Adipocyte (in vitro differentiated cells): ENCODE results near the gene ADCY6.

Source experiments
- DNase-seq: peaks from one replicate; pipeline ENCODE4 v3.0.0-alpha.2; 2015; ENCODE audit warnings: low read depth
- H3K27me3 ChIP-seq: replicated peaks from 2 replicates; pipeline ENCODE4 v1.7.0; 2013; ENCODE audit warnings: mild to moderate bottlenecking, low read length, moderate library complexity; ENCODE audit not compliant: control insufficient read depth, insufficient read depth
- H3K36me3 ChIP-seq: 2 replicates; pipeline ENCODE4 v1.7.0; 2013; ENCODE audit warnings: low read length, mild to moderate bottlenecking, moderate library complexity; ENCODE audit not compliant: control insufficient read depth, insufficient read depth, severe bottlenecking
- H3K4me1 ChIP-seq: 2 replicates; pipeline ENCODE4 v1.7.0; 2013; ENCODE audit warnings: mild to moderate bottlenecking, low read length, moderate library complexity; ENCODE audit not compliant: control insufficient read depth, insufficient read depth
- H3K4me3 ChIP-seq: 2 replicates; pipeline ENCODE4 v1.7.0; 2013; ENCODE audit warnings: mild to moderate bottlenecking, low read length, moderate library complexity
- H3K9ac ChIP-seq: 2 replicates; pipeline ENCODE4 v1.7.0; 2013; ENCODE audit warnings: mild to moderate bottlenecking, low read length, moderate library complexity
- H3K9me3 ChIP-seq: 2 replicates; pipeline ENCODE4 v1.7.0; 2013; ENCODE audit warnings: mild to moderate bottlenecking, low read length, moderate library complexity; ENCODE audit not compliant: control insufficient read depth

ADCY6 gene

DNA sequence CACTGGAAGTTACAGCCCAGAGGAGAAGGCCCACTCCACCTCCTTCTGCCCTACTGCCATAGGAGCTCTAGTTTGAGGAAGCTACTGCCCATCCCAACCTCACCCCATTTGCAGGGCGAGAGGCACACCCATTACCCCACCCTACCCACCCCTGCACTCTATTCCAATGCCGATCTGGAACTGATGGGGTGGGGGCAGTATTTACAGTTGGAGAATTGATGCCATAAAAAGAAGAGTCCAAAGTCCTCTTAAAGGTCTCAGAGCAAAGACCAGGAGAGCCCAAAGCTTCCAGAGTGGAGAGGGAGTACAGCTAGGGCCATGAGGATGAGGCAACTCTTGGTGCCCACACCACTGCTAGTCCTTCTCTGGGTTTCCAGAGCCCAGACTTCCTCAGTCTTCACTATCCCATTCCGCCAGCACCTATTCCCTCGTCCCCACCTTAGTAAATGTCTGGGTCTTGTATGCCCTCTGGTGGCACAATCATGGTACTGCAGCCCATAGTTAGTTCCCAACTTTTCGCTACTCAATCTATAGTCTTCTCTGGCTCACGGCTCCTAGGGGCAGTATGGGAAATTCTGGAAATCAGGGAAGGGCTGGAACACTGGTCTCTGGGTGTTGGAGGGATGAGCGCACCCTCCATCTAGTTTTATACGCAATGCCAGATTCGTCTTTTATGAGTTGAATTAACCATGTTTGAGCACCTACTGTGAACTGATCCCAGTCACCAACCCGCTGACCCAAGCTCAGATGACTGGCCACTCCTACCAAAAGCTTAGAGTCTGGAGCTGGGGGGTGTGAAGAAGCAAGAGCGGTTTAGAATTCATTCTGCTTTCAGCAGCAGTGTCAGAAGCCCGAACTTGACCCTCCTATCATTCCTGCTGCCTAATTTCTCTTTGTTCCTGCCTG lies 6.9 kb upstream of the ADCY6 start:
- H3K4me3 ChIP-seq: no peak overlapping the region
- DNase-seq: peak; percentile 91

DNA sequence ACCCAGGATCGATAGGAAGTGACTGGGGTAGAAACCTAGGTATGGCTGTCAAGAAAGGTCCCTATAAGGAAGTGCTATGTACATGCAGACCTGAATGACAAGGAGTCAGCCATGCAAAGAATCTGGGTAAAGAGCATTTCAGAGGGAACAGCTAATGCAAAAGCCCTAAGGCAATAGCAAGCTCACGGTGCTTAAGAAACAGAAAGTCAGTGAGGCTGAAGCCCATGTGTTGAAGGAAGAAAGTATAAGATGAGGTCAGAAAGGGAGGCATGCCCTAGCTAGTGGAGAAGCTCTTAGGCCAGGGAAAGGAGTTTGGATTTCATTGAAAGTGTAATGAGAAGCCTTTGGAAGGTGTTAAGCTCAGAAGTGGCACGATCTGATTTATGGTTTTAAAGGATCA lies 6.0 kb upstream of the ADCY6 start:
- no peak overlapping the region for H3K4me3 ChIP-seq
- H3K4me1 ChIP-seq: no peaks in the 10 kb centered on the region
- H3K36me3 ChIP-seq: no peaks in the 10 kb centered on the region
- DNase-seq: peak; percentile 93
- no peaks in the 10 kb centered on the region for H3K27me3 ChIP-seq
- H3K9ac ChIP-seq: no peak overlapping the region
- no peaks in the 10 kb centered on the region for H3K9me3 ChIP-seq

More for the DNA sequence above, 6.9 kb upstream of the ADCY6 start:
- Histone ChIP-seq H3K27me3 (no peaks in the 10 kb centered on the region), H3K9ac (no peak overlapping the region), H3K36me3 (no peaks in the 10 kb centered on the region), H3K4me1 (no peaks in the 10 kb centered on the region), H3K9me3 (no peaks in the 10 kb centered on the region)

DNA sequence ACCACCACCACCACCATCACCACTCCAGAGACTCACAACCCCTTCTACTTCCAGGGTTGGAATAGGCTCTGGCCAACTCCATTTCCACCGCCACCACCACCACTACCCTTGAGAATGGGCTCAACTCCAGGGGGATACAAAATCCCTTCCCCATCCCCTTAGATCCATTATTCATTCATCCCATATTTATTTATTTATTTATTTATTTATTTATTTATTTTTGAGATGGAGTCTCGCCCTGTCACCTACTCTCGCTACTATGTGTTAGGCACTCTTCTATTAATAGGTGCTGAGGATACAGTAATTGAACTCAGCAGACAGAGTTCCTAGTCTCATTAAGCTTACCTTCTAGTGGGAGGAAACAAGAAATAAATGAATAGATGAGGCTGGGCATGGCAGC lies 4.8 kb upstream of the ADCY6 start:
- H3K4me1 ChIP-seq: no peaks in the 10 kb centered on the region
- H3K27me3 ChIP-seq: no peaks in the 10 kb centered on the region
- H3K36me3 ChIP-seq: no peaks in the 10 kb centered on the region
- DNase-seq: no peak
- H3K9ac ChIP-seq: no peak overlapping the region
- H3K4me3 ChIP-seq: no peak overlapping the region
- H3K9me3 ChIP-seq: no peaks in the 10 kb centered on the region

DNA sequence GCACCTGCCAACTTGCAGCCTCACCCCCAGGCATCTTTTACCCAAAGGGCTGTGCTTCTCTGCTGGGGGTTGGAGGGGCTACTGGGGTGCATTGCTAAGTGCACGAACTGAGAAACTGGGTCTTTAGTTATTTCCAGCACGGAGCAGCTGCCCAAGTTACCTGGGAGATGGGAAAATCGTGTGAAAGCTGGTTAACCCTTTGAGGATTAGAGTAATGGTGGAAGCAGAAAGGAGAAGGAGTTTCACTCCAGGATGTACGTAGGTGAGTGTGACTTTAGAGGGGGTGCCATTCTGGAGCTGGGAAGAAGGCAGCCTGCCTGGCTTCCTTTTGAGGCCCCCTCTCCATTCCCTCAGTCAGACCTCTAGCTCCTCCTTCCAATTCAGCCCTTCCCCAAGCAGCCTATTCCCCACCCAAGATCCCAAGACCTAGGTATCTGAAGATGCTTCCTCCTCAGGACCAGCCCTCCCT lies 1.0 kb upstream of the ADCY6 start:
- H3K27me3 ChIP-seq: no peaks in the 10 kb centered on the region
- no peaks in the 10 kb centered on the region for H3K36me3 ChIP-seq
- DNase-seq: no peak
- H3K4me3 ChIP-seq: no peak overlapping the region
- peaks cover 17% of the 10 kb centered on the region for H3K4me1 ChIP-seq
- H3K9me3 ChIP-seq: no peaks in the 10 kb centered on the region
- no peak overlapping the region for H3K9ac ChIP-seq

DNA sequence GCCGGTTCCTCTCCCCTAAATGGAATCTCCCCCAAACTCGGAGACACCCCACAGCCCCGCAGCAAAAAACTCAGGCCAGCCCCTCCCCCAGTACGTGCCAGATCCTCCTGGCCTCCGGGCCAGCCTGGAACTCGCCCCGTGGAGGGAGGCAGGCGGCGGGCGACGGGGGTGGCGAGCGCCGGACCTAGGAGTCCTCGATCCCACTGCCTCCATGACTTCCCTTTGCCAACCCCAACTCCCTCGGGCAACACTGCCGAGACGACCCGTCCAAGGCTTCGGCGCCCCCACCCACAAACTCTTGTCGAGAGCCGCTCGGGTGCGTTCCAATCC lies 400 bp downstream of the ADCY6 start:
- Histone ChIP-seq H3K4me3 (peak overlapping the region; percentile 96), H3K9me3 (no peaks in the 10 kb centered on the region), H3K9ac (peak overlapping the region; percentile 94), H3K36me3 (no peaks in the 10 kb centered on the region), H3K4me1 (peaks cover 17% of the 10 kb centered on the region), H3K27me3 (no peaks in the 10 kb centered on the region)
- peak; percentile 46 for DNase-seq

DNA sequence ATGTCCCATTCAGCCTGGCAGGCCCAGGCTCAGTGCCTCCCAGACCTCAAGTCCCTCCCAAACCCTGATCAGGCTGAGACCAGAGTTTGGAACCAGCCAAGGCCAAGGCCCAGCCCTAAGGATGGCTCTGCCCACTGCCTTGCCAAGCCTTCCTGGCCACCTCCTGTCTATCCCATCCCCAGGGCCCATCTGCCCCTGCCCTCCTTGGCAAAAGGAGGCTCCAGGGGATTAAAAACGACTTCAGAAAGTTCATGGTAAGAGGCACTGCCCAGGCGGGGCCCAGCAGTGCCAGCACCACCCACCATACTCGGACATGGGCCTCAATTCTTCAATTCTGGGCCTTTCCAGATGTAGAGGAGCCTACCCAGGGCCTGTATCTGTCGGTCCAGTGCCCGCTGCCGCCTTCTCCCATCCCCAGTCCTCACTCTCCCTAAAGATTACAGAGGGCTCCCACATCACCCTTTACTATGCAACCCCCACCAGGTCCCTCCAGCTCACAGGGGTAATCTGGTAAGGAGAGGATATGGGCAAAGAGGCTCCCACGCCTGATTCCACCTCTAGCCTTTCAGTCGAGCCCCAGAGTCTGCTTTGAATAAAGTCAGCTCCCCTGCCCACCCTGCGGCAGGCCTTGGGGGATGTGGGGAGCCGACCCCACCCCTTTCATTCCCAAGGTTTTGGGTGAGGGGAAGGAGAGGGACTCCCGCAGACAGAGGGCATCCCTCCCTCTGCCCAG lies 932 bp downstream of the ADCY6 start:
- no peaks in the 10 kb centered on the region for H3K36me3 ChIP-seq
- peak; percentile 47 for DNase-seq
- peaks cover 17% of the 10 kb centered on the region for H3K4me1 ChIP-seq
- no peaks in the 10 kb centered on the region for H3K27me3 ChIP-seq
- peak overlapping the region; percentile 94 for H3K9ac ChIP-seq
- H3K4me3 ChIP-seq: peak overlapping the region; percentile 96
- no peaks in the 10 kb centered on the region for H3K9me3 ChIP-seq

DNA sequence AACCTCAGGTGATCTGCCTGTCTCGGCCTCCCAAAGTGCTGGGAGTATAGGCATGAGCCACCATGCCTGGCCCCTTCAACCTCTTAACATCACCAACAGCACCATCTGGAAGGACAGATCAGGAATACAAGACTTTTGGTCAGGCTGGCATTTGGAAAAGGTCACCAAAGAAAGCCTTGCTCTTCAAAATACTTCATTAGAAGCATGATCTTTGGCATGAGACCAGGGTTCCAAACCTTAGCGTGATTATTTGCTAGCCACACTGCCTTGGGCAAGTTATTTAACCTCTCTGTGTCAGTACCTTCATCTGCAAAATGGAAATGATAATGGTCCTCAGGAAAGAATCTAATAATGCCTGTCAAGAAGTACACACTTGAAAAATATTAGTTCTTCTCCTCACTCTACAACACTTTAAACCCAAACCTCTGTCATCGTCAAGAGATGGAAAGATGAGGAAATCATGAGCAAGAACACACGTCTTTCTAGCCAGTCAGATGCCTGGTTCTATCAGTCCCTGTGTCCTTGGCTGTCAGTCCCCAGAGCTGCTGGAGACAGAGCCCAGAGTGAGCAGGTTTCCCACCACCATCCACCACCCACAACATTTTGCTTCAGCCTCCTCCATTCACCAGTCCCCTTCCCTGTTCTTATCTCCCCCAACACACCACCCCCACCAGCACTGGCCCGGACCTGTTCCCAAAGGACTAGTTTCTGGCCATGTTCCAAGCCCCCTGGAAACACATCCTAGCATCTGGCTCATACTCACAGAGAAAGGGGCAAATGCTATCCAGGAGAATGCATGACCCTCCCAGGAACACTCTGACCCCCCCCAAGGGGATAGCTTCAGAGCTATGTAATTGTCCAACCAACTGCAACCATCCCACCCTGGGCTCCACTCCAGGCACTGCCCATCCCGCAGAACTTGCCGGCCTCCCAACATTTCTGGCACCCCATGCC lies 2.0 kb downstream of the ADCY6 start:
- Histone ChIP-seq H3K27me3 (no peaks in the 10 kb centered on the region), H3K4me1 (peaks cover 17% of the 10 kb centered on the region), H3K4me3 (peak overlapping the region; percentile 96), H3K9ac (peak overlapping the region; percentile 94), H3K36me3 (peaks cover 4% of the 10 kb centered on the region), H3K9me3 (no peaks in the 10 kb centered on the region)
- peak; percentile 24 for DNase-seq

DNA sequence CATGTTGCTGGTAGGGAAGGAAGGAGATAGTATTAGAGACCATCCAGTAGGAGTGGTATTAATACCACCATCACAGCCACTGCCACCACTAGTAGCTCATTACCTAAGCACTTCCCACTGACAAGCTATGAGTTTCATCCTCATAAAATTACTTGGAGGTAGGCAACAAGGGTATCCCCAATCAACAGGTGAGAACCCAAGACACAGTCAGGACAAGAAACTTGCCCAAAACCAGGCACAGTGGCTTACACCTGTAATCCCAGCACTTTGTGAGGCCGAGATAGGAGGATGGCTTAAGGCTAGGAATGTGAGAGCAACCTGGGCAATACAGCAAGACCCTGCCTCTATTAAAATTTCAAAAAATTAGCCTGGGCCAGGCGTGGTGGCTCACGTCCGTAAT lies 5.5 kb downstream of the ADCY6 start:
- DNase-seq: no peak
- Histone ChIP-seq H3K4me3 (no peak overlapping the region), H3K9ac (no peak overlapping the region), H3K4me1 (peaks cover 34% of the 10 kb centered on the region), H3K27me3 (no peaks in the 10 kb centered on the region), H3K9me3 (no peaks in the 10 kb centered on the region), H3K36me3 (peaks cover 5% of the 10 kb centered on the region)

DNA sequence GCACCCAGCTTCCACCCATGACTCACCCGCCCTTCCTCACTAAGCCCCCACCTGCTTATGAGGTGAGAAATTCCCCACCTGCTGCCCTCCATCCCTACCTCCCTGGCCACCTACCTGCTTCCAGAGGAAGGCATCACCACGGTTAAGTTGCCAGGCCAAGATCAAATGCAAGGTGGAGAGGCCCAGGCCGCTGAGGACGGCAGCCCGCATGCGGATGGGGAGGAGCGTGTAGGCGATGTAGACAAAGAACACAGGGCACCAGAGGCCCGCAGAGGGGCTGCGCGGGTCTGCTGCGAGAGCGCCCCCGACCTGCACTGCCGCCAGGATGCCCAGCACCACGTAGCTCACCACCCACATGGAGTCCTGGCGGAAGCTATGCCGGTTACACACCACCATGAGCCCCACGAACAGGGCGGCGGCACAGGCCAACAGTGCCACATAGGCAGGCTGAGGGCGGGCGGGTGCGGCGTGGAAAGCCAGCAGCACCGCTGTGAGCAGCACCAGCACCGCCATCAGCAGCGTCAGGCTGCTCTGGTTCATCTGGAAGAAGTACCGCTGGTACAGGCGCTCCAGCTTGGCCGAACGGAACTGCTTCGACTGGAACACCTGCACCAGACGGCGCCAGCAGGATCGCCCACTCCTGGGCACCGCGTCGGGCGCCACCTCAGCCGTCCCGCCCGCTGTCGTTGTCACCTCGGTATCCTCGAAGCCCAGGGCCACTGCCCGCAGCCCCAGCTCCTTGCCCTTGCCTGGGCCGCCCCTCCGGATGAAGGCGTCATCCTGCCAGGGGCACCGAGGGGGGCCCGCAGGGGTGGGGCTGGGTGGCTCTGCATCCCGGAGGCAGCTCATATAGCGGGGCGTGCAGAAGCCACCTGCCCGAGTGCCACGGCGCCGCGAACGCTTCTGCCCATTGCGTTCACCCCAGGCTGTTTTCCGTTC lies 6.2 kb downstream of the ADCY6 start:
- Histone ChIP-seq H3K27me3 (no peaks in the 10 kb centered on the region), H3K4me1 (peaks cover 30% of the 10 kb centered on the region), H3K4me3 (no peak overlapping the region), H3K9me3 (no peaks in the 10 kb centered on the region), H3K9ac (no peak overlapping the region), H3K36me3 (peaks cover 12% of the 10 kb centered on the region)
- DNase-seq: no peak

DNA sequence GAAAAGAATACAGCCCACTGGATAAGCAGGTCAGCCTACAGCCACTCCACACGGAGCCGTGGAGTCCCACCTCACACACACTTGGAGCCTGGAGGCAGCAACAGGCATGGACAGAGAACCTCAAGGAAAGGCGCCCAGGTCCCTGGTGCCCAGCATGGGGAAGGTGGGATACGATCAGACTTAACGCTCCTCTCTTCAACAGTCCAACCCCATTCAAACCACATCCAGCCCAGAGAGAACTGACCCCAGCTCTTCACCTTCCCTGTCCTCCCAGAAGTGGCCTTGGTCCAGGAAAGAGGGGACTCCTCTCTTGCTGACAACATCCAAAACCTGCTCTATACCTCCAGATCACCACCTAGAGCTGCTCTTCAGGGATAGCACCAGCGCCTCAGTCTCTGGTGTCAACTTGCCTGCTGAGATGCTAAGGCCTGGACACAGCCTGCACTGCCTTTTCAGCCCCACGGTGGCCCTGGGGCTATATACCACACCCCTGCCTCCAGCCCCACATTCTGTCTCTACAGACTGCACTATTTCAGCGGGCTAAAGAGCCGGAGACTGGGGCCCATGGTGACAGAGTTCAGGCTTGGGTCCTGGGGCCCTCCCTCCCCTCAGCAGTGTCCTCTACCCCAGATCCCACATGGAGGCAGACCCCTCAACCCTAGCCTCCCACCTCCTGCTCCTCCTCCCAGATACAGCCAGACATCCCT lies 7.0 kb downstream of the ADCY6 start:
- Histone ChIP-seq H3K36me3 (peaks cover 21% of the 10 kb centered on the region), H3K4me1 (peaks cover 22% of the 10 kb centered on the region), H3K9ac (no peak overlapping the region), H3K4me3 (no peak overlapping the region), H3K9me3 (no peaks in the 10 kb centered on the region), H3K27me3 (no peaks in the 10 kb centered on the region)
- DNase-seq: no peak
